ENCODE results near the gene MMP14. TPM values are rescaled to one million over a fixed set of nuclear protein-coding genes. Genes with fewer than 3 reads are reported as not detected.

MMP14 gene
- total and polyA plus RNA-seq, 2 experiments from 2014 or later, result 21.4 to 160 TPM

- Histone ChIP-seq H3K27me3 (no peaks in the 10 kb centered on the region), H4K20me1 (ENCODE audit: insufficient read depth, poor library complexity, severe bottlenecking) (no peaks in the 10 kb centered on the region), H3K4me3 (no peak overlapping the region), H3K79me2 (no peaks in the 10 kb centered on the region), H3K9me3 (ENCODE audit: low read depth) (no peaks in the 10 kb centered on the region), H3K27ac (peak overlapping the region; percentile 99), H3K4me2 (peak overlapping the region; percentile 70), H3K4me1 (ENCODE audit: insufficient read depth) (peaks cover 56% of the 10 kb centered on the region), H3K9me2 (replicated peaks; ENCODE audit: insufficient read depth) (no peaks in the 10 kb centered on the region), H3K36me3 (replicated peaks; ENCODE audit: insufficient read depth, low read depth) (no peaks in the 10 kb centered on the region), H2AFZ (peak overlapping the region; percentile 41)
- DNase-seq (ENCODE audit: low spot score), result peak; percentile 66
- 31% methylated on average over 24 of the region's 24 CpGs for WGBS (ENCODE audit: low lambda C conversion rate, missing lambda C conversion rate)
- no peak for TF ChIP-seq EZH2phosphoT487 (IDR thresholded peaks at IDR 0.05; ENCODE audit: low read depth, severe bottlenecking, unreplicated experiment)
- TF ChIP-seq CTCF (IDR thresholded peaks at IDR 0.05; ENCODE audit: poor library complexity), result no peak
- no peak for TF ChIP-seq EZH2 (IDR thresholded peaks at IDR 0.05; ENCODE audit: borderline replicate concordance)
These were observed 15.0 kb upstream of the MMP14 start for GRCh38 chr14:22821193-22822015.

- Histone ChIP-seq H3K27ac (peak overlapping the region; percentile 99), H3K4me1 (ENCODE audit: insufficient read depth) (peaks cover 56% of the 10 kb centered on the region), H4K20me1 (ENCODE audit: insufficient read depth, poor library complexity, severe bottlenecking) (no peaks in the 10 kb centered on the region), H3K36me3 (replicated peaks; ENCODE audit: insufficient read depth, low read depth) (no peaks in the 10 kb centered on the region), H3K9me2 (replicated peaks; ENCODE audit: insufficient read depth) (no peaks in the 10 kb centered on the region), H3K27me3 (no peaks in the 10 kb centered on the region), H2AFZ (peak overlapping the region; percentile 68), H3K79me2 (no peaks in the 10 kb centered on the region), H3K4me2 (peak overlapping the region; percentile 70), H3K4me3 (no peak overlapping the region), H3K9me3 (ENCODE audit: low read depth) (no peaks in the 10 kb centered on the region)
- WGBS (ENCODE audit: low lambda C conversion rate, missing lambda C conversion rate), result 26% methylated on average over 24 of the region's 32 CpGs
- peak; percentile 74 for DNase-seq (ENCODE audit: low spot score)
- no peak for TF ChIP-seq EZH2 (IDR thresholded peaks at IDR 0.05; ENCODE audit: borderline replicate concordance)
- no peak for TF ChIP-seq CTCF (IDR thresholded peaks at IDR 0.05; ENCODE audit: poor library complexity)
- no peak for TF ChIP-seq EZH2phosphoT487 (IDR thresholded peaks at IDR 0.05; ENCODE audit: low read depth, severe bottlenecking, unreplicated experiment)
These were observed 14.3 kb upstream of the MMP14 start for GRCh38 chr14:22822016-22822570.

- DNase-seq (ENCODE audit: low spot score), result peak; percentile 94
- Histone ChIP-seq H3K36me3 (replicated peaks; ENCODE audit: insufficient read depth, low read depth) (no peaks in the 10 kb centered on the region), H3K9me2 (replicated peaks; ENCODE audit: insufficient read depth) (no peaks in the 10 kb centered on the region), H3K27ac (peak overlapping the region; percentile 99), H3K4me3 (no peak overlapping the region), H4K20me1 (ENCODE audit: insufficient read depth, poor library complexity, severe bottlenecking) (no peaks in the 10 kb centered on the region), H3K4me2 (peak overlapping the region; percentile 70), H3K9me3 (ENCODE audit: low read depth) (no peaks in the 10 kb centered on the region), H2AFZ (peak overlapping the region; percentile 68), H3K79me2 (no peaks in the 10 kb centered on the region), H3K27me3 (no peaks in the 10 kb centered on the region), H3K4me1 (ENCODE audit: insufficient read depth) (peaks cover 56% of the 10 kb centered on the region)
- WGBS (ENCODE audit: low lambda C conversion rate, missing lambda C conversion rate), result under 1% methylated on average over 26 of the region's 34 CpGs
- TF ChIP-seq EZH2 (IDR thresholded peaks at IDR 0.05; ENCODE audit: borderline replicate concordance) (no peak), CTCF (IDR thresholded peaks at IDR 0.05; ENCODE audit: poor library complexity) (peak; percentile 92)
These were observed 13.8 kb upstream of the MMP14 start for GRCh38 chr14:22822571-22823098.

Data from hepatocyte (in vitro differentiated cells).